GM12865 (cell line): ENCODE measurements around the gene ROPN1B.
A peak's percentile ranks its signal among the peaks of the same experiment; 100 is the strongest.
"Not testable (repeated sequence)": the region's sequence is repeated elsewhere in the genome, so short reads cannot be mapped to it uniquely, and the experiment has no call there.

ENCODE experiments used
- DNase-seq: peaks from one replicate; pipeline ENCODE4 v3.0.0; 2010; ENCODE audit warnings: low read depth
- H3K4me3 ChIP-seq: 2 replicates; pipeline ENCODE4 v1.5.1; 2011; ENCODE audit warnings: mild to moderate bottlenecking, low read depth, low read length, control low read depth
- TF ChIP-seq, protein P1 (sequence below): IDR thresholded peaks from 2 replicates; pipeline ENCODE4 v1.5.1; 2011; ENCODE audit warnings: low read length, control low read depth, low read depth, inconsistent platforms; ENCODE audit not compliant: insufficient read depth; ENCODE audit errors: missing control alignments

ROPN1B gene

DNA sequence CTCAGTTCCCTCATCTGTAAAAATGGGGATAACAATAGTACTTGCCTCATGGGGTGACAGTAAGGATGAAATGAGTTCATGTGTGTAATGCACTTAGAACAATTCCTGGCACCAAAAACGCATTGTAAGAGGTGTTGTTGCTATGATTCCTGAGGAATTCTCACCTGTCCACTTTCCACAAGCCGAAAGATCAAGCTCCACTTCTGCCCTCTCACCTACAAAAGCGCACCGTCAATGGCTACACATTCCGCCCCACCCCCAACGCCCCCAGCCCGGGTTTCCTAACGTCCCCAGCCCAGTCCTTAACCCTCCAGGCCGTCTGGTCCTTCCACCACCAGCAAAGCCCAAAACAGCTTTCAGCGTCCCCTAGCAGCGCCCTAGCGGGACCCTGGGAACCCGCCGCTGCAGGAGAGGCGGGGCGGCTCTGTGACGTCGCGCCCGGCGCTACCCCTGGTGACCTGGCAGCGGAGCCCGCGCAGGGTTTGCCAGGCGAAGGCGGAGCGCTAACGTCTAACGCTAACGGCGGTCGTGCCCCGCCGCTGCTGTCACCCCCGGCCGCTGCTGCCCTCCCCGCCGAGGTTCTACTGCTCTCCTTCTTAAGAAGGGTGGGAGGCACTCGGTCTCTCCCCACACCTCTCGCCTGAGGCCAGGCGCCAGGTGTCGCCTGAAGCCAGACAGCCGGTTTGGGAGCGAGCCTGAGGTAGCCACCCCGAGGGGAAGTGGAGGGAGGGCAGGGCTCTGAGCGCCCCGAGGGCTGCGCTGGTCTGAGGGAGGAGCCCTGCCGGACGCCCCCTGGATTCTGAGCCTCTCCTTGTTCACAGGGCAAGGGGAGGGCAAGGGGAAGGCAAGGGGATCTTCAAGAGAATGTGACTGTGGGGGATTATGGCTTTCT, at the start of gene ROPN1B:
Gene ROPN1B, plus strand, starts transcription at position 478 of the 892 bp plus-strand sequence. CDS start 2,877 bp downstream, outside the sequence.
- H3K4me3 ChIP-seq, DNase-seq: not testable (repeated sequence)

DNA sequence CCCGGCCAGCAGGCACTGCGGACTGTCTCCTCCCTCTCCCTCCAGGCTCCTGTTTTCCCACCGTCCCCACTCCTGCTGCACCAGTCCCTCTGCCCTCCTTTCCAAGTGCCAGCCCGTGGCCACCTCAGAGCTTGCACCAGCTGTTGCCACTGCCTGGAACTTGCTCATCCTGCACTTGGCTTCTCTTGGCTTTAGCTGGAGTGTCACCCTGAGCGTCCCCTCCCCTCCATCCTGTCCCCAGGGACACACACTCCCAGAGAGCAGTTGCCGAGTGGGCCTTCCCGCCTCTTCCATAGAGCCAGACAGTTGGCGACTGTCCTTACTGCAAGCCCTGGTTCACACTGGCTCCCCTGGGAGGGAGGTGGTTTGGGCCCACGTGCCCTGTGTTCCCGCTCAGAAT, 48.8 kb upstream of the ROPN1B start:
- not testable (repeated sequence) for H3K4me3 ChIP-seq, DNase-seq

DNA sequence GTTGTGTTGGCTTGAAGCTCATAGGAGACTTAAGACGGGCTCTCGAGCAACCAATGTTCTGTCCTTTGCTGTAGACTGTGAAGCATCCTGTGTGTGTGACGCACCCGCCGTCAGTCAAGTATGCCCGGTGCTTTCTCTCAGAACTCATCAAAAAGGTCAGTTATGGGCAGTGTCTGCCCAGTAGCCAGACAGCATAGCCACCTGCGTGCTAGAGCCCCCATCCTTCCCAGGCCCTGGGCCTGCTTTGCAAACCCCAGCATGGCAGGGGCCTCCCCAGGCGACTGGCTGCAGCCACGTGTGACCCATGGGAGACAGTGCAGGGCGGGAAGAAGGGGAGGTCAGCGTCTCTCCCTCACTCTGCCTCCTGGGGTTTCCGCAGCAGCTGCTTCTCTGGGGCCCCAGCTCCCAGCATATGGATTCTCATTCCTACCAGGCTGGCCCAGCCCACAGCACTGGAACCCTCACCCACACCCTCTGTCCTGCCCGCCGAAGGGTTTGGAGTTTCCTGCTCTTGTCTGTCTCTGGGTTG, 48.2 kb upstream of the ROPN1B start:
- H3K4me3 ChIP-seq, DNase-seq: not testable (repeated sequence)

DNA sequence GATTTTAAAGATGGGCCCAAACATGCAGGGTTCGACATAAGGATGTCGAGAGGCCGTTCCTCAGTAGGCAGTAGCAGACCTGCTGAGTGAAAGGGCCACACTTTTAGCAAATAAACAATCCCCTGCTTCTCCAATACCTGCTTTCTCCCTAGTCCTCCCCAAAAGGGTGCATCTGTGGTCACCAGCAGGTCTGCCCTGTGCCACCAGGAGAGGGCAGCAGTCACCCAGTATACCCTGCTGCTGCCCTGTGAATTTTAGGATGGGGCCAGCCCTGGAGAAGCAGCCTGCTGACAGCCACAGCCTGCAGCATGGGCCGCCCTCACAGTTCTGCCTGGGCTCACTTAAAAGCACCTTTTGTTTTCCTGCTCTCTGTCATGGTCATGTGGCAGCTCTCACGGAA, 47.3 kb upstream of the ROPN1B start:
- H3K4me3 ChIP-seq: not testable (repeated sequence)
- TF ChIP-seq, protein P1, sequence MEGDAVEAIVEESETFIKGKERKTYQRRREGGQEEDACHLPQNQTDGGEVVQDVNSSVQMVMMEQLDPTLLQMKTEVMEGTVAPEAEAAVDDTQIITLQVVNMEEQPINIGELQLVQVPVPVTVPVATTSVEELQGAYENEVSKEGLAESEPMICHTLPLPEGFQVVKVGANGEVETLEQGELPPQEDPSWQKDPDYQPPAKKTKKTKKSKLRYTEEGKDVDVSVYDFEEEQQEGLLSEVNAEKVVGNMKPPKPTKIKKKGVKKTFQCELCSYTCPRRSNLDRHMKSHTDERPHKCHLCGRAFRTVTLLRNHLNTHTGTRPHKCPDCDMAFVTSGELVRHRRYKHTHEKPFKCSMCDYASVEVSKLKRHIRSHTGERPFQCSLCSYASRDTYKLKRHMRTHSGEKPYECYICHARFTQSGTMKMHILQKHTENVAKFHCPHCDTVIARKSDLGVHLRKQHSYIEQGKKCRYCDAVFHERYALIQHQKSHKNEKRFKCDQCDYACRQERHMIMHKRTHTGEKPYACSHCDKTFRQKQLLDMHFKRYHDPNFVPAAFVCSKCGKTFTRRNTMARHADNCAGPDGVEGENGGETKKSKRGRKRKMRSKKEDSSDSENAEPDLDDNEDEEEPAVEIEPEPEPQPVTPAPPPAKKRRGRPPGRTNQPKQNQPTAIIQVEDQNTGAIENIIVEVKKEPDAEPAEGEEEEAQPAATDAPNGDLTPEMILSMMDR: peak; percentile 45
- peak; percentile 65 for DNase-seq

DNA sequence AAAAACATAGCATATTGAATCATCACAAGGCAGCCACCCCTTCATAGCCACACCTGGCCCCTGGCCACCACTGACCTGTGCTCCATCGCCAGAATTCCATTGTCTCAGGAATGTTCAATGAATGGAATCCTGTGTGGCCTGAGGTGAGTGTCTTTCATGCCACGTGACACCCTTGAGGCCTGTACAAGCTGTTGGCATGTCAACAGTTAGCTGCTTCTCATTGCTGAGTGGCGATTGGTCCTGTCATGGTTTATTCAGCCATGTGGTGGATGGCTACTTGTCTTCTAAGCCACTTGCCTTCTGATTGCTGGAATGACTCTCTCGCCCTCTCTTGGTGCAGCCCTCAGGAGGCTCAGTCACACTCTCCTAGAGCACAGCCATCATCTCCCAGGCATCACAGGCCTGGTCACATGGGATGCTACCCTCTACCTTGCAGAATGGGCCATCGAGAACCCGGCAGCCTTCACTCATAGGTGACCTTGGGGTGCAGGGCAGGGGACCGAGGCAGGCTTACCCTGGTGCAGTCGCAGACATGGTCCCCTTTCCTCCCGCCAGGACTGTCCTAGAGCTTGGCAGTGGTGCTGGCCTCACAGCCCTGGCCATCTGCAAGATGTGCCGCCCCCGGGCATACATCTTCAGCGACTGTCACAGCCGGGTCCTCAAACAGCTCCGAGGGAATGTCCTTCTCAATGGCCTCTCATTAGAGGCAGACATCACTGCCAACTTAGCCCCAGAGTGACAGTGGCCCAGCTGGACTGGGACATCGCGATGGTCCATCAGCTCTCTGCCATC, 45.5 kb upstream of the ROPN1B start:
- DNase-seq: not testable (repeated sequence)

DNA sequence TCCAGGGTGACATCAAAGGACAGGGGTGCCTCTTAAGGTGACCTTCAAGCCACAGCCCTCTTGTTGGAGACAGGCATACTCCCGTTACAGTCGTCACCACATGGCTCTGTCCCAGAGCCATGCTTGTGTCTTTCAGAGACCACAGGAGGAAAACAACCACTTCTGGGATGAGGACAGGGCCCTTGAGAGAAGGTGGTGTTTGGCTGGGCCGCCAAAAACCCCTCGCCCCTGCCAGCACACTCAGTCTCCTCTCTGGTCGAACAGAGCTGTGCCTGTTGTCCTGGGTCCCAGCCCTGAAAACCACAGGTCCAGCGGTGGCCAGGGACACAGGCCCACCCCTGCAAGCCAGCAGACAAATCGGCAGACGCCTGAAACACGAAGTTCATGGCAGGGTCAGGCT, 44.7 kb upstream of the ROPN1B start:
- not testable (repeated sequence) for DNase-seq, H3K4me3 ChIP-seq

More for the DNA sequence above, 45.5 kb upstream of the ROPN1B start:
- H3K4me3 ChIP-seq: not testable (repeated sequence)

DNA sequence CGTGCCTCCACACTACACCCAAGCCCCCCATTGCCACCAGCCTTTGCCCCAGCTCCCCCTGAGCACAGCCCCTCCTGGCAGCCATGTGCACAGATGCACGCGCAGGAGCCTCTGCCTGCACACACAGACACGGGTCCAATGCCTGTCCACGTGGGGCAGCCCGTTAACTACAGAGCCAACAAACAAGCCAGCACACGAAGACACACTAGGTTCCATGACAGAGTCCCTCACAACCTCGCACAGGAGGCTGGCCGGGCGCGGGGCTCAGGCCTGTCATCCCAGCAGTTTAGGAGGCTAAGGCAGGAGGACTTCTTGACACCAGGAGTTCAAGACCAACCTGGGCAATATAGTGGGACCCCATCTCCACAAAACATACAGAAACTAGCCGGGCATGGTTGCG, 43.3 kb upstream of the ROPN1B start:
- not testable (repeated sequence) for H3K4me3 ChIP-seq, DNase-seq

DNA sequence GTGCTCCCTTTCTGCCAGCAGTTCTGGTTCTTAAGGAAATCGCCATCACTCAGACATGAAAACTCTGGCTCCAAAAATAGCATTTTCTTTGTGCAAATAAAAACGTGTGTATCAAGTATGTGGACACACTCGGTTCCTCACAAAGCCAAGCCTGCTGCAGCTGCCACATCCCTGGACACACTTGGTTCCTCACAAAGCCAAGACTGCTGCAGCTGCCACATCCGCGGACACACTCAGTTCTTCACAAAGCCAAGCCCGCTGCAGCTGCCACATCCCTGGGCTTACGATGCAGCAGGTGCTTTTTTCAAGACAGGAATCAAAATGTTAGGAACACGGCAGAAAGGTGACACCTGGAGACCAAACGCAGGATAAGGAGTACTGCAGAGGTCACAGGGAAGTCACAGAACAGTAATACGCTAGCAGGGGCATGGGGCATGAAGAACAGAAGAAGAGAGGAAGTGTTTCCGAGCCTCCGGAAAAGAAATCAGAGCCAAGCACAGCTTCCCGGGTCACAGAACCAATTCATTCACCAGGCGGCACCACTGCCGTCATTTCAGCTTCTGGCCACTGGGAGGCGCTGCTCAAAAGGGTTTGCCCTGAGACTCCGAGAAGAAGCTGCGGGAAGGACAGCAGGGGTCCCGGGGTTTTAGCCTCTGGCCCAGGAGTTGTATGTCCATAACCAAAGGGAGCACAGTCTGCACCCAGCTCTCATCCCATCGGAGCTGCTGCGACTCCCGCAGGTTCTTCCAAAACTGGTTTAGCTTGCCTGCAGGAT, 40.0 kb upstream of the ROPN1B start:
- peak; percentile 45 for DNase-seq
- not testable (repeated sequence) for H3K4me3 ChIP-seq
- TF ChIP-seq, protein P1: peak; percentile 53

DNA sequence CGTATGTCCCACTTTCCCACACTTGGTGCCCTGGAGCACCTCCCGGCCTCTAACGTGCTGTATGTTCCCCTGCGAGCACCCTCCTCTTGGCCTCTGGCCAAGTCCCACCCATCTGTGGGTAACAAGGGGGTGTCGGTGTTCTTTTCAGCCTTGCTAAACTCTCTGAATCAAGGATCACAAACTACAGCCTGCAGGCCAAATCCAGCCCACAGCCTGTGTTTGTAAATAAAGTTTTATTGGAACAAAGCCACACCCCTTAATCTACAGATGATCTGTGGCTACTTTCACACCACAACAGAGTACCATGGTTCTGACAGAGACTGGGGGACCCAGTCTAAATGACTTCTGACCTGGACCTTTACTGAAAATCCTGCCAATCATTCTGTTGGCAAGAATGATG, 39.2 kb upstream of the ROPN1B start:
- H3K4me3 ChIP-seq, DNase-seq: not testable (repeated sequence)

DNA sequence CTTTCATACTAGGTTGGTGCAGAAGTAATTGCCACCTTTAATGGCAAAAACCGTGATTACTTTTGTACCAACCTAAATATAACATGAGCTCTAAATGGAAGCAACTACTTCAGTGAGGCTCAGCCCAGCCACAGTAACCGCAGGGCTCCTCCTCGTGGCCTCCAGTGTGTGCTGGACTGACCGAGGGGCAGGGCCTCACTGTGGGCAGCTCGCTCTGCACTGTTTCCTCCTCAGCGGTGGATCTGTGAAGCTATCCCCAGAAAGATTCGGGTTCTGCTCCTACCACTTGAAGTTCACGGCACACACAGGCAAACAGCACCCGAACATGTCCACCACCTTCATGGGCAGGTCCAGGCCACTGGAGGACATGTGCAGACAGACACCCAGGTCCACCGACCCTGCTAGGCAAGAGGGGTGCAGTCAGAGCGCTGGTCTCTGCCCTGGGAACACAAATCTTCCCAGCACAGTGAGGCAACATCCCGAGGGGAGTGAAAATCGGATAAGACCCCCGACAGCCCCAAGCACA, 37.6 kb upstream of the ROPN1B start:
- H3K4me3 ChIP-seq, DNase-seq: not testable (repeated sequence)

DNA sequence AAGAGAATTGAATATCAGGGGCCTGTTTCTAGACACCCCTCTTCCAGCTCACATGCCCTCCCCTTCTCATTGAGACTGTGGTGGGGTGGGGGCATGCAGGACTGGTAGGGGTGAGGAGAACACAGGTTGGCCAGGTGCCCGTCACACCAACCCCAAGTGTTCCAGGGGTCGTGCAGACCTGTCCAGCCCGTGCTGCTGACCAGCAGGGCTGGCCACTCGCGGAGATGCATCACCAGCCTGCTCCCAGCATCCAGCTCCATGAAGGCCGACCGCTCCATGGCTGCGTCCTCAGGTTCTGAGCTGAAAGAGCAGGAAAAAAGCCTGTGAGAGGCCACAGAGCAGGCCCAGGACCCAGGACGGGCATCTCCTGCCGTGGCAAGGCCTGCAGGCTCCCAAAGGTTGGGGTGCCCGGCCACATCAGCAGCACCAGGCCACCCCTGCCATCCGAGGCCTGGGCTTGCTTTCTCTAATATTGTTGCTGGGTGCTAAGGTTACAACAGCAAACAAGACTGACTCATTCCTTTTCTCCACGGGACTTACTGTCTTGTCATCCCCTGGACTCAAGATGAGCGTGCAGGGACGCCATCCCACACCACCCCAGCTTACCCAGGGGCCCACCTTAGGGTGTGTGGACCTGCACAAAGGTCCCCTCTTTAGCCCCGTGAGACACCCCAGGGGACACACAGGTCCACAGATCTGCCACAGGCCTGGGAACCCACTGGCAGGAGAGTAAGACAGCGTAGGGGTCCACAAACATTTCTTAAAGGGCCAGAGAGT, 35.4 kb upstream of the ROPN1B start:
- DNase-seq, H3K4me3 ChIP-seq: not testable (repeated sequence)

DNA sequence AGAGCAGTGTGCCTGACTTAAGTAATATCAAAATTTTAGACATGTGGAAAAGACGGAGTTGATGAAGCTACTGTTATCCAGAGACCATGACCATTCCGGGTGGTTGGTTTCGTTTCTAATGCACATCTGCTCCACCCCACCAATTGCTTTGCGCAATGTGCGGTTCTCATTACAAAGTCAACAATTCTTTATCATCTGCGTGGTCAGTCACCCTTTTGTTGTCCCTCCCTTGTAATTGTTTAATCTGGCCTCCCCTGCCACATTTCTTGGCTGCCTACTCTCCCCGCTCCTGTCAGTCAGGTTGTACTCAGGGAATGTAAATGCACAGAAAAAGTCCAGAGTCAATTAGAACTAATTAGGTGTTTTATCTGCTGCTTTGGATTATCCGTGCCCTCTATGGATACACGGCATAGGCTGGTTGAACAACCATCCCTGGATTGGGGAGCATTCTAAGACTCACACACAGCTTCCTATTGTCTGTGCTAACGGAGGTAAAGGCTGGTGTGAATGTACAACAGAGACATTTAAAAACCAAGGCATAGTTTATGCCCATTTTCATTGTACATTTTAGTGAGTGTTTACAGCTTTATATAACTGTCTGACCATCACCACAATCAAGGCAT, 33.6 kb upstream of the ROPN1B start:
- not testable (repeated sequence) for H3K4me3 ChIP-seq, DNase-seq
